NB4 (cell line): Measurements from ENCODE around the gene ANKRD13D.
"Not testable (repeated sequence)": the region's sequence is repeated elsewhere in the genome, so short reads cannot be mapped to it uniquely, and the experiment has no call there.

Experiments used
- MYC ChIP-seq: IDR thresholded peaks from 2 replicates; pipeline ENCODE4 v1.6.1; 2011; ENCODE audit warnings: low read depth, low read length
- POLR2A ChIP-seq: IDR thresholded peaks from 2 replicates; pipeline ENCODE4 v1.6.1; 2011; ENCODE audit warnings: mild to moderate bottlenecking; ENCODE audit not compliant: insufficient read length; ENCODE audit errors: extremely low read depth
- TF ChIP-seq, protein P1 (sequence below): IDR thresholded peaks from one replicate; pipeline ENCODE4 v1.5.1; 2012; ENCODE audit warnings: low read depth, low read length
- TF ChIP-seq, protein P2 (sequence below): IDR thresholded peaks from 2 replicates; pipeline ENCODE4 v1.6.1; 2011; ENCODE audit warnings: low read depth, low read length

DNA sequence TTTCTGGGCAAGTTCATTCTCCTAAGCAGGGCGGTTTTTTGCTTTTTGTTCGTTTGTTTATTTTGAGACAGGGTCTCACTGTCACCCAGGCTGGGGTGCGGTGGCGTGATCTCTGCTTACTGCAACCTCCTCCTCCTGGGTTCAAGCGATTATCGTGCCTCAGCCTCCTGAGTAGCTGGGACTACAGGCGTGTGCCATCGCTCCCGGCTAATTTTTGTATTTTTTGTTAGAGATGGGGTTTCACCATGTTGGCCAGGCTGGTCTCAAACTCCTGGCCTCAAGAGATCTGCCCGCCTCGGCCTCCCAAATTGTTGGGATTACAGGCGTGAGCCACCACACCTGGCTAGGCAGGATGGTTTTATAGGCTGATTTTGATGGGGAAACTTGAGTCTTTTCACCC lies 29.8 kb downstream of the ANKRD13D start:
- TF ChIP-seq, protein P1, sequence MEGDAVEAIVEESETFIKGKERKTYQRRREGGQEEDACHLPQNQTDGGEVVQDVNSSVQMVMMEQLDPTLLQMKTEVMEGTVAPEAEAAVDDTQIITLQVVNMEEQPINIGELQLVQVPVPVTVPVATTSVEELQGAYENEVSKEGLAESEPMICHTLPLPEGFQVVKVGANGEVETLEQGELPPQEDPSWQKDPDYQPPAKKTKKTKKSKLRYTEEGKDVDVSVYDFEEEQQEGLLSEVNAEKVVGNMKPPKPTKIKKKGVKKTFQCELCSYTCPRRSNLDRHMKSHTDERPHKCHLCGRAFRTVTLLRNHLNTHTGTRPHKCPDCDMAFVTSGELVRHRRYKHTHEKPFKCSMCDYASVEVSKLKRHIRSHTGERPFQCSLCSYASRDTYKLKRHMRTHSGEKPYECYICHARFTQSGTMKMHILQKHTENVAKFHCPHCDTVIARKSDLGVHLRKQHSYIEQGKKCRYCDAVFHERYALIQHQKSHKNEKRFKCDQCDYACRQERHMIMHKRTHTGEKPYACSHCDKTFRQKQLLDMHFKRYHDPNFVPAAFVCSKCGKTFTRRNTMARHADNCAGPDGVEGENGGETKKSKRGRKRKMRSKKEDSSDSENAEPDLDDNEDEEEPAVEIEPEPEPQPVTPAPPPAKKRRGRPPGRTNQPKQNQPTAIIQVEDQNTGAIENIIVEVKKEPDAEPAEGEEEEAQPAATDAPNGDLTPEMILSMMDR = not testable (repeated sequence)
- not testable (repeated sequence) for TF ChIP-seq POLR2A, MYC
- TF ChIP-seq, protein P2, sequence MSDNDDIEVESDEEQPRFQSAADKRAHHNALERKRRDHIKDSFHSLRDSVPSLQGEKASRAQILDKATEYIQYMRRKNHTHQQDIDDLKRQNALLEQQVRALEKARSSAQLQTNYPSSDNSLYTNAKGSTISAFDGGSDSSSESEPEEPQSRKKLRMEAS = not testable (repeated sequence)
